Left cardiac atrium (tissue), 4 donors: Measurements from ENCODE around the gene PARD6A. TPM values are rescaled to one million over a fixed set of nuclear protein-coding genes. Genes with fewer than 3 reads are reported as not detected.

Source experiments
- ATAC-seq, 2 donors: fragments of 200-7000 bp; cut with Tn5 transposase; one replicate each; pipeline ENCODE4 v1.9.1; 2020; ENCODE audit warnings: mild to moderate bottlenecking in 2 of 2, moderate library complexity in 2 of 2
- DNase-seq: peaks from one replicate; pipeline ENCODE4 v3.0.0-alpha.2; 2020
- intact Hi-C, 2 donors: fragments of 100-400 bp; cut with DNase I; formaldehyde crosslinking; loops; one replicate each; pipeline versions ENCODE4 v1.14.1 to v1.15.1; 2022 to 2023
- total RNA-seq, 2 donors: library from RNA; stranded (reverse); fragmentation: NEBNext Ultra II Directional; extraction: Animal tissue kit (Norgen Biotek cat#: 25700); gene quantifications; one replicate each; pipeline ENCODE4 v1.2.1, GENCODE V29; 2021
- donor health status: DM: no; HTN: yes; CAD: no.
- donor health status: DM: no; HTN: yes; CAD: no; lungs with severe emphysema.
- donor health status: DM: yes; HTN: yes; CAD: no.
- donor health status: Dilated cardiomyopathy.

PARD6A gene
- total RNA-seq, 2 donors from 2014 or later: 2.5 to 4.8 TPM

GRCh38 chr16:67652578-67653127 lies 8.1 kb upstream of the PARD6A start:
- intact Hi-C loops: no loop called here
- peak; percentile 12 to 38 for ATAC-seq
- no peak for DNase-seq

- peak in 1 of 2 donors; percentile 8 for ATAC-seq
- intact Hi-C loops: no loop called here
- no peak for DNase-seq
These were observed 7.5 kb upstream of the PARD6A start for GRCh38 chr16:67653128-67653788.

DNA sequence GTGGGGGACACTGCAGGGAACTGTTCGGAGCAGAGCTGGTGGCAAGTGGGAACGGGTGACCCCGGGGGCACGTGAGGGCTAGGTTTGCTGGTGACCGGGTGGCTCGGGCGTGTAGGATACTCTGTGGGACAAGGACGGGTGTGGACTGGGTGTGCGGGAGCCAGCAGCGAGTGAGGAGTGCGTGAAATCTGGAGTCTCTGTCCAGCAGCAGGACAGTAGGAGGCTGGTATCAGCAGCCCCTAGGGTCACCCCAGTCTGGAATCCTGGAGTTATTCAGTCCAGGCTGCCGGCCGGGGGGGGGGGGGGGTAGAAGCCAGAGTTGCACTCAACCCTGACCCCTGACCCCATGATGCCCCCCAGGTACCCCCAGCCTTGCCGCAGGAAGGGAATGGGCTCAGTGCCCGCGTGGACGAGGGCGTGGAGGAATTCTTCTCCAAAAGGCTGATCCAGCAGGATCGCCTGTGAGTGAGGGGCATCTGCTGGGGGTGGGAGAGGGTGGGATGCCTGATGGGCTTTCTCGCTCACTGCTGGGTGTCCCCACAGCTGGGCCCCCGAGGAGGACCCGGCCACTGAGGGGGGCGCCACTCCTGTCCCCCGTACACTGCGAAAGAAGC lies 6.9 kb upstream of the PARD6A start:
- DNase-seq (no peak), ATAC-seq (no peak)
- intact Hi-C loops: no loop called here

DNA sequence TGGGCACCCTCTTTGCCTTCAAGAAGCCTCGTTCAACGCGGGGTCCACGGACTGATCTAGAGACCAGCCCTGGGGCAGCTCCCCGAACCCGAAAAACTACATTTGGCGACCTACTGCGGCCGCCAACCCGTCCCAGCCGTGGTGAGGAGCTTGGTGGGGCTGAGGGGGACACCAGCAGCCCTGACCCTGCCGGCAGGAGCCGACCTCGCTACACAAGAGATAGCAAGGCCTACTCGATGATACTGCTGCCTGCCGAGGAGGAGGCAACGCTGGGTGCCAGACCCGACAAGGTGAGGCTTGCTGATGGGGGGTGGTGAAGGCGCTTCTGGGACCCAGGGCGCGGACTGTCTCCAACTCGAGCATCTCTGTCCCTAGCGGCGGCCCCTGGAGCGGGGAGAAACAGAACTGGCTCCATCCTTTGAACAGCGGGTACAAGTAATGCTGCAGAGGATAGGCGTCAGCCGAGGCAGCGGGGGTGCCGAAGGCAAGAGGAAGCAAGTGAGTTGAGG lies 6.3 kb upstream of the PARD6A start:
- DNase-seq (no peak), ATAC-seq (no peak)
- intact Hi-C loops: no loop called here

- ATAC-seq (no peak), DNase-seq (no peak)
- intact Hi-C loops: loop anchor here in 1 of 2 donors (5.0 kb wide), 1 partner anchor 83 kb away; no protein-coding TSS in a partner anchor
These were observed 5.4 kb upstream of the PARD6A start for GRCh38 chr16:67655363-67655762.

- no peak for DNase-seq
- no peak for ATAC-seq
- intact Hi-C loops: loop anchor here in 1 of 2 donors (5.0 kb wide), 1 partner anchor 84 kb away; no protein-coding TSS in a partner anchor
These were observed 4.3 kb upstream of the PARD6A start for GRCh38 chr16:67656344-67657016.

DNA sequence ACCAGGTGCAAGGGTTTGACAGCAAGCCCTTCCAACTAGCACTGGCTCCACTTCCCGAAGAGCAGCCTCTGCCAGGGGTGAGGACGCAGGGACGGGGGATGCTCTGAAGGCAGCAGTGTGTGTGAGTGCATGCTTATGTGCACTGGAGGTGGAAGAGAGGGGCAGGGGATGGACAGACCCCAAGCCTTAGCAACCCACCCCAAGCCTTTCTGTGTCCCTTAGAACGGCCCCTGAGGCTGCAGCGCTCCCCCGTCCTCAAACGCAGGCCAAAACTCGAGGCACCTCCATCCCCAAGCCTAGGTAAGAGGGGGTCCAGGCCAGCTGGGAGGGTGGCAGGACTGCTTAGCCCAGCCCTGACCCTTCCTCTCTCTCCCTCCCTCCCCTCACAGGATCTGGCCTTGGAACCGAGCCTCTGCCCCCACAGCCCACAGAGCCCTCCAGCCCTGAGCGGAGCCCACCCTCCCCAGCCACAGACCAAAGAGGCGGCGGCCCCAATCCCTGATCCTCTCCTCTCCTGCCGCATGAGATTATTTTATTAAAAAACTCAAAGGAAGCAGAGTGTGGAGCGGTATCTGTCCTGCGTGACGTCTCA lies 3.6 kb upstream of the PARD6A start:
- no peak for ATAC-seq
- intact Hi-C loops: loop anchor here in 1 of 2 donors (5.0 kb wide), 1 partner anchor 85 kb away; no protein-coding TSS in a partner anchor

GRCh38 chr16:67657751-67658518 lies 2.8 kb upstream of the PARD6A start:
- DNase-seq: no peak
- ATAC-seq: no peak
- intact Hi-C loops: loop anchor here in 1 of 2 donors (5.0 kb wide), 1 partner anchor 86 kb away; no protein-coding TSS in a partner anchor

More for the DNA sequence above, 3.6 kb upstream of the PARD6A start:
- no peak for DNase-seq

DNA sequence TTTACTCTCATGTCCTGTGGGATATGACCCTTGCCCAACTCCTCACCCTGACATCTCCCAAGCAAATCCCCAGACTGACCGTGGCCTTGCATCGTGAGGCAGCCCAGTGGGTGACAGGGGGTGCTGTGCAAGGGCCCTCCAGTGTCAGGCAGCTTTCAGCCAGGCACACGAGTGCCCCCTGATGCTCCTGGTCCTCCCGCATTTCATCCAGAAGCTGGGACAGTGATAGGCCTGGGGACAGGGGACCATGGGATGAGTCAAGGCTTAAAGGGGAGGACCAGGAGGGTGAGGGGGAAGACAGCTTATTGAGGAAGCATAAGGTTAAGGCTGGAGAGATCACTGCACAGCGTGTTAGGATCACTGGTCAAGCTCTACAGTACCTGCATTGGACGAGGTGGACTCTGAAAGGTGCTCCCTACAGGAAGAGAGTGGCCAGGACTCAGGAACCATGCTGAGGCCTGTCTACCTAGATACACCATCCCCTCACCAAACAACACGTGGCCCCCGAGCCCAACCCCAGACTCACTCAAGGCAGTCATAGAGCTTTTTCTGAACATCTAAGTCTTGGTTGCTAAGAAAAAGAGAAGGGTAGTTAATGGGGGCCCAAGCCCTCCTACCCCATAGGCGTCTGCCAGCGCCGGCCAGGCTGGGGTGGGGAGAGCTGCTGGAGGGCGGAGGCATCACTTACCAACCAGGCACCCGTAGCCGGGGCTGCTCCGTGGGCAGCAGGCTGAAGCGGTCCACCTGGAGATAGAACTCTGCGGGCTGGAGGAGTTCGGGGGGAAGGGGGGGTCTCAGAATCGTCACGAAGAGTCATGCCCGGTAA lies 1.7 kb upstream of the PARD6A start:
- DNase-seq (no peak), ATAC-seq (no peak)
- intact Hi-C loops: loop anchor here in 1 of 2 donors (5.0 kb wide), 1 partner anchor 87 kb away; no protein-coding TSS in a partner anchor

DNA sequence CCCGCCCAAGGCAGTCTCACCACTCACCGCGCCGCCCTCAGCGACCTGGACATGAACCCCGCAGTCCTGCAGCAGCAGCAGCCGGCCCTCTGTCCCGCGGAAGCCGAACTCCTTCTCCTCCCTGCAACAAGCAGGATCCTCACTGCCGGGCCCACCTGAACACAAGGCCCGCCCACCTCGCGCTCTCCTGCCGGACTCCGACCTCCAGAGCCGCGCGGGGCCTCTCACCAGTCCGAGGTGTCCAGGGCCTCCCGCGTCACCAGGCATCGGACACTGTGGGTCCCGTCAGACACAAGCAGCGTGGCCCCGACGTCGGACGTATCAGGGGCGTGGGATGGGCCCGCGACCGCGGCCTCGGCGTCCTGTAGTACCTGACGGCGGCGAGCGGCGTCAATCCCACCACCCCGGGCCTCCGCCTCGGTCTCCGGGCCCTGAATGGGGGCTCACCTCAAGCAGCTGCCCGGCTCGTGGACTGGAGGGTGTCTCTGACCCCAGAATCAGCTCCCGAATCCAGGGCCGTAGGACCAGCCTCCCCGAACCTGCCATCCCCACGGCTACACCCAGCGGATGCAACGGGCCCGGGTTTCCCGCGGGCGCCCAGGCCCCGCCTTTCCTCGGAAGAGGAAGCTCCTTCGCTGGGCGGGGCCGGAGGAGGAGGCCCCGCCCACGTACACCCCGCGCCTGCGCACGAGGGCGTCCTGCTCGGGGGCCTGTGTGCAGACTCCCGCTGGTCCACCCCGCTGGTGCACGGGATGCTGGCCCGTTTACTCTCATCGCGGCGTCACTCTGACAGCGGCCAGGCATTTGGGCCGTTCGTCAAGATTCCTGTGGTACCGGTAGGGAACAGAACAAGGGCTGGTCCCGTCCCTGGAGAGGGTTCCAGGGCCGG lies 841 bp upstream of the PARD6A start, which contains the start of gene ACD:
TSS of gene ACD (minus strand) at position 586 of the 889 bp plus-strand sequence. CDS start at position 546, 40 bp downstream.
- peak; percentile 91 for DNase-seq
- intact Hi-C loops: loop anchor here in 1 of 2 donors (5.0 to 10.0 kb wide), 2 partner anchors 88 to 135 kb away; partner anchors contain the start of gene RIPOR1
- ATAC-seq: peak; percentile 92 to 93

- intact Hi-C loops: loop anchor here in 1 of 2 donors (10.0 kb wide), 1 partner anchor 136 kb away; the partner anchor contains the start of gene RIPOR1
- ATAC-seq: no peak
- DNase-seq: no peak
These were observed 471 bp downstream of the PARD6A start for GRCh38 chr16:67661101-67661761.

GRCh38 chr16:67661886-67662652 lies 1.3 kb downstream of the PARD6A start:
- intact Hi-C loops: loop anchor here in 1 of 2 donors (10.0 kb wide), 1 partner anchor 137 kb away; the partner anchor contains the start of gene RIPOR1
- DNase-seq (no peak), ATAC-seq (no peak)

GRCh38 chr16:67662653-67663010 lies 1.9 kb downstream of the PARD6A start:
- DNase-seq (no peak), ATAC-seq (no peak)
- intact Hi-C loops: loop anchor here in 1 of 2 donors (10.0 kb wide), 1 partner anchor 138 kb away; the partner anchor contains the start of gene RIPOR1

- DNase-seq (no peak), ATAC-seq (no peak)
- intact Hi-C loops: loop anchor here in 1 of 2 donors (10.0 kb wide), 1 partner anchor 139 kb away; the partner anchor contains the start of gene RIPOR1
These were observed 2.6 kb downstream of the PARD6A start for GRCh38 chr16:67663151-67663876.
